Osteoblast (primary cell): ENCODE data around the gene MPO. TPM values are rescaled to one million over a fixed set of nuclear protein-coding genes. Genes with fewer than 3 reads are reported as not detected.

Experiments used
- DNase-seq: peaks from one replicate; pipeline ENCODE4 v3.0.0; 2011; ENCODE audit warnings: low spot score, mixed read lengths; ENCODE audit not compliant: insufficient read length; ENCODE audit errors: missing footprints
- H2AFZ ChIP-seq: 2 replicates; pipeline ENCODE4 v1.6.0; 2011; ENCODE audit warnings: mild to moderate bottlenecking, low read length
- H3K27ac ChIP-seq: 2 replicates; pipeline ENCODE4 v1.5.1; 2011; ENCODE audit warnings: mild to moderate bottlenecking, low read depth, low read length, moderate library complexity
- H3K27me3 ChIP-seq: 2 replicates; pipeline ENCODE4 v1.6.0; 2012; ENCODE audit warnings: mild to moderate bottlenecking, control low read depth, inconsistent platforms, low read length, moderate library complexity; ENCODE audit not compliant: insufficient read depth
- H3K36me3 ChIP-seq: 2 replicates; pipeline ENCODE4 v1.5.1; 2011; ENCODE audit warnings: mild to moderate bottlenecking, low read length, control low read depth, moderate library complexity; ENCODE audit not compliant: insufficient read depth
- H3K4me1 ChIP-seq: 2 replicates; pipeline ENCODE4 v1.5.1; 2011; ENCODE audit warnings: mild to moderate bottlenecking, low read length, control low read depth, moderate library complexity; ENCODE audit not compliant: insufficient read depth
- H3K4me2 ChIP-seq: 2 replicates; pipeline ENCODE4 v1.6.0; 2011; ENCODE audit warnings: mild to moderate bottlenecking, low read length; ENCODE audit not compliant: insufficient read depth
- H3K4me3 ChIP-seq: fragments of 200-600 bp; sonication (generic); 3 replicates; pipeline ENCODE4 v1.5.1; 2012; ENCODE audit warnings: mild to moderate bottlenecking, low read length, inconsistent platforms; ENCODE audit not compliant: insufficient read depth
- H3K79me2 ChIP-seq: 2 replicates; pipeline ENCODE4 v1.6.0; 2012; ENCODE audit warnings: mild to moderate bottlenecking, low read length, control low read depth, inconsistent platforms; ENCODE audit not compliant: insufficient read depth
- H3K9me3 ChIP-seq: 2 replicates; pipeline ENCODE4 v1.5.1; 2011; ENCODE audit warnings: low read depth, low read length, control low read depth
- H4K20me1 ChIP-seq: 2 replicates; pipeline ENCODE4 v1.6.0; 2012; ENCODE audit warnings: mild to moderate bottlenecking, low read length, control low read depth; ENCODE audit not compliant: insufficient read depth
- CTCF ChIP-seq: IDR thresholded peaks from 2 replicates; pipeline ENCODE4 v1.5.1; 2011; ENCODE audit warnings: mild to moderate bottlenecking, low read depth, low read length, moderate library complexity; ENCODE audit errors: extremely low read depth
- total RNA-seq: library from RNA; depleted of rRNA; stranded (reverse); fragments of >200 nt; gene quantifications from 2 replicates; pipeline ENCODE4 v1.2.3, GENCODE V29; 2012

MPO gene
- total RNA-seq, 1 donor: under 0.01 TPM

- no peak overlapping the region for H2AFZ ChIP-seq
- no peaks in the 10 kb centered on the region for H3K36me3 ChIP-seq
- peak; percentile 63 for DNase-seq
- H3K4me3 ChIP-seq: no peak overlapping the region
- H3K27ac ChIP-seq: no peak overlapping the region
- H3K27me3 ChIP-seq: no peaks in the 10 kb centered on the region
- no peaks in the 10 kb centered on the region for H3K4me1 ChIP-seq
- no peaks in the 10 kb centered on the region for H3K79me2 ChIP-seq
- H4K20me1 ChIP-seq: no peaks in the 10 kb centered on the region
- TF ChIP-seq CTCF: no peak
- H3K9me3 ChIP-seq: no peaks in the 10 kb centered on the region
- no peak overlapping the region for H3K4me2 ChIP-seq
Measured at GRCh38 chr17:58312829-58313228, 32.1 kb upstream of the MPO start.

GRCh38 chr17:58312021-58312630 lies 31.4 kb upstream of the MPO start:
- Histone ChIP-seq H3K4me3 (no peak overlapping the region), H3K4me2 (no peak overlapping the region), H4K20me1 (no peaks in the 10 kb centered on the region), H3K27ac (no peak overlapping the region), H3K36me3 (no peaks in the 10 kb centered on the region), H3K9me3 (no peaks in the 10 kb centered on the region), H3K27me3 (no peaks in the 10 kb centered on the region), H3K4me1 (no peaks in the 10 kb centered on the region), H3K79me2 (no peaks in the 10 kb centered on the region), H2AFZ (no peak overlapping the region)
- no peak for TF ChIP-seq CTCF
- DNase-seq: peak; percentile 58

- no peak overlapping the region for H3K4me3 ChIP-seq
Measured at GRCh38 chr17:58311429-58311894, 30.7 kb upstream of the MPO start.

More at GRCh38 chr17:58311429-58311894, 30.7 kb upstream of the MPO start:
- Histone ChIP-seq H3K4me2 (no peak overlapping the region), H3K79me2 (no peaks in the 10 kb centered on the region), H3K36me3 (no peaks in the 10 kb centered on the region), H3K27ac (no peak overlapping the region), H4K20me1 (no peaks in the 10 kb centered on the region), H3K4me1 (no peaks in the 10 kb centered on the region), H2AFZ (no peak overlapping the region), H3K9me3 (no peaks in the 10 kb centered on the region), H3K27me3 (no peaks in the 10 kb centered on the region)
- DNase-seq: peak; percentile 68
- no peak for TF ChIP-seq CTCF
